Epidermal melanocyte (primary cell): Measurements from ENCODE around the gene GADD45B.

Experiments used
- DNase-seq: peaks from one replicate; pipeline ENCODE4 v3.0.0; 2011; ENCODE audit warnings: low spot score; ENCODE audit not compliant: insufficient read length

Gene GADD45B, protein sequence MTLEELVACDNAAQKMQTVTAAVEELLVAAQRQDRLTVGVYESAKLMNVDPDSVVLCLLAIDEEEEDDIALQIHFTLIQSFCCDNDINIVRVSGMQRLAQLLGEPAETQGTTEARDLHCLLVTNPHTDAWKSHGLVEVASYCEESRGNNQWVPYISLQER

DNA sequence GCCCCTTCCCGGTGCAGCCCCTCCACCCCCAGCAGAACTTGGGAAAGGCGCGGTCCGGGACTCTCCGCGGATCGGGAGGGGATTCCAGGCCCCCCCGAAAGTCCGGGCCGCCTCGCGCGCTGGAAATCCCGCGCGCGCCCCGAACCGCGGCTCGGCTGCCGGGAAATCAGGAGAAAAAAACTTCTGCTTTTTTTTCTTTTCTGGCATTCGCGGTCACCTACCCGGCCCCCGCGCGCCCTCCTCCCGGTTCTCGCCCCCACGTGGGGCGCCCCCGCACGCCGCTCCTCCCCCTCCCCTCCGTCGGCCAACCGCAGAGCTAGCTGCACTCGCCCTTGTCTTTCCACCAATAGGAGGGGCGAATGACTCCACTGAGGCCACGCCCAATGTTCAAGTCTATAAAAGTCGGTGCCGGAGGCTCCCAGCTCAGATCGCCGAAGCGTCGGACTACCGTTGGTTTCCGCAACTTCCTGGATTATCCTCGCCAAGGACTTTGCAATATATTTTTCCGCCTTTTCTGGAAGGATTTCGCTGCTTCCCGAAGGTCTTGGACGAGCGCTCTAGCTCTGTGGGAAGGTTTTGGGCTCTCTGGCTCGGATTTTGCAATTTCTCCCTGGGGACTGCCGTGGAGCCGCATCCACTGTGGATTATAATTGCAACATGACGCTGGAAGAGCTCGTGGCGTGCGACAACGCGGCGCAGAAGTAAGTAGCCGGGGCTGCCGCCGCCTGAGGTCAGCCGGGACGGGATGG is at the start of gene GADD45B:
Gene GADD45B, plus strand, starts transcription at position 426 of the 749 bp plus-strand sequence. Its CDS starts 232 bp downstream, at position 658.
- DNase-seq, result peak; percentile 99

DNA sequence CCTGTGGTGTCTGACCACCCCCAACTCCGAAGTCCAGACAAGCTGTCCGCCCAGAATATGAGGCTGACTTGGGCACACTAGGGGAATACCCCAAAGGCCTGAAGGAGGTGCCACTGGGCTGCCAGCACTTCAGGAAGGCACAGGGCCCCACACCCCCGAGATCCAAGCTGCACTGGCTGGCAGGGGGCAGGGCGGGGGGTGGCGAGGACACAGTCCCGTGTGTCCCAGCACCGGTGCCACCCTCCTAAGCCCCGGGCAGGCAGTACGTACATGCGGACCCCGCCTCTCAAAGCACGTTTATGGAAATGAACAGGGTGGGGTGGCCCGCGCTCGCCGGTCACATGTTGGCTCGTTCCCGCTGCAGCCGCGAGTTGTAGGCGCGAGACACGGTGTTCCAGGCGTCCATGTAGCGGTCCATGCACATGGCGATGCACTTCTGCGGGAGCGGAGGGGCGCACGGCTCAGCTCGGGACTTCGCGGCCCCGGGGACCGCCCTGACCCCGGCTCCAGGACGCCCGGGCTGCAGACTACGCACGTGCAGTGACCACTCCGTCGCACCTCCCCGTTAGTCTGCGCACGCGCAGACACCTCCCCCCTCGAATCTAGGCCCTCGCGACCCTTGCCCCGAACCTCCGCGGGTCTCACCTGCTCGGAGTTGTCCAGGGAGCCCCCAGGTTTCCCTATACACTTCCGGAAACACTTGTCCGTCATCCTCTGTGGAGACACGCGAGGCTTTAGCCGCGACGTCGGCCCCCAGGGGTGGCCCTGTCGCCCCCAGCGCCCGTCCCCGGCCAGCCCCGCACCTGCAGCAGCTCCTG is 49.1 kb upstream of the GADD45B start:
- DNase-seq, result peak; percentile 72

DNA sequence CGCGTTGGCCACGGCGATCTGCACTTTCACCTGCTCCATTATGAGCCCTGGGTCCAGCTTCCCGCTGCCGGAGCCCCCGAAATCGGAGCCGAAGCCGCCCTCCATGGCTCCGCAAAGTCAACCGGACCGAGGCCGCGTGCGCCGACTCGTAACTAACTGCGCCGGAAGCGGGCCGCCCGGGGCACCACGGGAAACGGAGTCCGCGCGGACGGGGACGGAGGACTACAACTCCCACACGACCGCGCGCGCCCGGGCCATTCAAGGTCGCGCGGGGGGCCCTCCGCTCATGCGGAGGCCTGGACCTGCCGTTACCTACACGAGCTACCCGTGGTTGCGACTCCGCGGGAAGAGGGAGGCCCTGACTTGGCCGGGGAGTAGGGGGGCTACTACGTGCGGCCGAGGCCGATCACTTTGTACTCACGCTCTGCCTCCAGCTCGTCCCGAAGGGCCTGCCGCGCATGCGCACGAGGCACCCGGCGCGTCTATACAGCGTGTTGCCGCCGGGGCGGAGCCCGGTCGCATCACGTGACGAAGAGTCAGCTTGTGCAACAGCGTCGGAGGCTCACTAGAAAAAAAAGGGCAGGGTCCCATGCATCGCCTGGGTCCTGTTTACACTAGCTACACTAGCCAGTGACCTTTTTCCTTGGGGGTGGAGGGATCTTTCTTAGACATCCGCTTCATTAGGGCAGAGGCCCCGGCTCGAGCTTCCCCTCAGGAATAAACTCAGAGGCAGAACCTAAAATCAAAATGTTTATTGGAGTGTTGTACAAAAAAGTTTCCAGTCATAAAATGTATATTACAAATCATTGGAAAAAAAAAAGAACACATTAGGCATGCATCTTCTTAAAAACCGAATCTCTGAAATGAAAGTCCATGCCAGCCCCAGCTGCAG is 48.3 kb upstream of the GADD45B start, which contains the start of gene TIMM13:
Gene TIMM13, minus strand, starts transcription at position 158 of the 892 bp plus-strand sequence. Its CDS starts 53 bp downstream, at position 105.
- peak; percentile 99 for DNase-seq

DNA sequence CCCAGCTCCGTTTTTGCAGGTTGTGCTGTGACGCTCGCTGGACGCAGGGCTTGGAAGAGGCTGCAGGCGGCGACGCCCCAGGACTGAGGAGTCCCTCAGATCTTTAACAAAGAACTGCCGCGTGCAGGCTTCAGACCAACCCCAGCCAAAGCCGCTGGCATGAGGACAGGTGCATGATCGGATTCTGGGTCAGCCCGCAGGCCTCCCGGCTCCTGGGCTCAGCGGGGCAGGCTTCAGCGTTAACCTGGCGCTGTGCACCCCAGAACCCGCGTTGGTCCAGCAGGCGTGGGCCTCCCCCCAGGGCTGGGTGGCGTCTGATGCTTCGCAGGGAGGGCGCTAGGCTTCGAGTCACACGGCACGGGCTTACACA is 47.6 kb upstream of the GADD45B start:
- no peak for DNase-seq

DNA sequence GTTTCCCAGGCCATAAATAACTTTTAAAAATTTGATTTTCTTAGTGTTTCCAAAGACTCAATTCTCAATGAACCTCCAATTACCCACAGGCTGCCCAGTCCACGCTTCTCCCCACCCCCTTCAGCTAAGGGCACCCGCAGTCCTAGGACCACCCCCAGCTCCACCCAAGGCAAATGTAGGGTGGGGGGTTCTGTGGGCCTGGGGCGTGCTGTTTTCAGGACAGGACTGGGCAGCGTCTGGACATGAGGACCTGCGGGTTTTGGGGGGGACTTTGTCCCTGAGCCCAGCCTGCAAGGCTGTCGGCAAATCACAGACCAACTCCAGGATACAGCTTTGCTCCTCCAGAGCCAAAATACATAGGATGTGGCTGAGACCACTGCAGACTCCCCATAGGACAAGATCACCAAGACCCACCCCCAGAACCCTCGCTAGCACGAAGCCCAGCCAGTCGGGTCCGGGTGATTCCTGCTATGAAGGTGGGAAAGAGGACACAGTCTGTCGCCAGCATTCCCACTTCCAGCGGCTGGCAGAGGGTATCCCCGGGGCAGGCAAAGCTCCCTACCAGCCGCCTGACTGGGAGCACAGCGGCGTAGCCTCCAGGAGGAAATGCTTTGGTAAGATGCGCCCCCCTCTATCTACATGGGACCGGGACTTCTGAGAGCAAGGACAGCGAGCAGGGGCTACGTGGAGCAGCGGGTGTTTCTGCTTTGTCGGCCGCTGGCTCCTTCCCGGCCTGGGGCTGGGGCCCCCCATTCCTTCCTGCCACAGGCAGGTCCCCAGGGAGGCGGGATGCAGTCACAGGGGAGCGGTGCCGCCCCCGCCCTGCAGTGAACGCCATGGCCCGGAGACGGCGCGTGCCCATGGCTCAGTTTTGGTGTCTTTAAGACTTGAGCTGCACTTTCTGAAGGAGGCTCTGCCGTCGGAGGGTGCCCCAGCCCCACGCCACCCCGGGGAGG is 46.9 kb upstream of the GADD45B start:
- no peak for DNase-seq

DNA sequence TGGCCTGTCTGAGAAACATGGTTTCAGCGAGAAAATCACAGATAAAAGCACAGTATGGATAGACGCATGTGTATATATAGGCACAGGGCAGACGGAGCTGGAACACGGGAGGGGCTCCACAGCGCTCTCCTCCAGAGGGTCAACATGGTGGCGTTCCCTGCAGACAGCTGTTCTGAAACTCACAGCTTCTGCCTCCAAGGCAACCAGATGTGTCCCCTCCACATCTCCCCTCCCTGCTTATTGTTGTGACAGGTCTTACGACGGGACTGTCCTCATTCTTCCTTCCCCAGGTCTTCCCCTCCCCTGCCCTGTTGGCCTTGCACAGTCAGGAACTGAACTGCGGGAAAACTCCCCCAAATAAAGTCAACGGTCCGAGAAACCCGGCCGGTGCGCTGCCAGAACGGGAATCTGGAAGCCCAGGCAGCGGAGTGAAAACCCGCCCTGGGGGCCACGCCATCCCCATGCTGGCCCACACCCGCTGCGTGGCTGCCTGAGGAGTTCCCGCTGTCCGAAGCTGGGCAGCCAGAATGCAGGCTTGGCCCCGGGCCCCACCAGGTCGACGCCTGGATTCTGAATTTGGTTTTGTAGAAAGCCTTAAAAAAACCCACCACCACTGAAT is 45.9 kb upstream of the GADD45B start:
- DNase-seq, result no peak

DNA sequence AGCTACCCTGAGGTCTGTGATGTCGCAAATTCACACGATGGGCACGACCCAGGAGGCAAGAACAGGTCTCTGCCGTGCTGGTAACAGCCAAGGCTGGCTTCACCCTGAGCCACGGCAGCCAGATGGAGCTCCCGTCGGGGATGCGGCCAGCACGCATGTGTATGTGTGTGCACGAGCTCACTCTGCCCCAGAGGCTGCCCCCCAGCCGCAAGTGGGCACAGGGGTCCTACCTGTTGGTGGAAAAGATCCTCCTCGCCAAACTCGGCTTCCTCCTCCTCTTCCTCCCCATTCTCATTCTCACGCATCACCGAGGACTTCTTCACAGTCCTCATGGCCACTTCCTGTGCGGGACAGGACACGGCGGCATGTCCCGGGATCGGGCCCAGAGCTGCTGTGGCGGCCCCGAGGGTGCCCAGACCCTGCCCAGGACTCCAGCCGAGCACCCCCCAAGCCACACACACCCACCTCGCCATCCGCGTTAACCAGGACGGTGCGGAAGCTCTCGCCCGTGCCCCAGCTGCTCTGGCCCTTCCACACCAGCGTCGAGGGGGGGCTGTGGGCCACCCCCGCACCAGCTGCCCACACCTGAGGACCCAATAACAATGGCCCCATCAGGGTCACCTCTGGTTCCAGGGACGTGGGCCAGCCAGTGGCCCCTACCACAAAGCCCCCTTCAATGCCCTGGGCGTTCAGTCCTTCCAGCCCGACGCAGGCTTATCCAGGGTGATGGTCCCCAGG is 44.4 kb upstream of the GADD45B start:
- no peak for DNase-seq

DNA sequence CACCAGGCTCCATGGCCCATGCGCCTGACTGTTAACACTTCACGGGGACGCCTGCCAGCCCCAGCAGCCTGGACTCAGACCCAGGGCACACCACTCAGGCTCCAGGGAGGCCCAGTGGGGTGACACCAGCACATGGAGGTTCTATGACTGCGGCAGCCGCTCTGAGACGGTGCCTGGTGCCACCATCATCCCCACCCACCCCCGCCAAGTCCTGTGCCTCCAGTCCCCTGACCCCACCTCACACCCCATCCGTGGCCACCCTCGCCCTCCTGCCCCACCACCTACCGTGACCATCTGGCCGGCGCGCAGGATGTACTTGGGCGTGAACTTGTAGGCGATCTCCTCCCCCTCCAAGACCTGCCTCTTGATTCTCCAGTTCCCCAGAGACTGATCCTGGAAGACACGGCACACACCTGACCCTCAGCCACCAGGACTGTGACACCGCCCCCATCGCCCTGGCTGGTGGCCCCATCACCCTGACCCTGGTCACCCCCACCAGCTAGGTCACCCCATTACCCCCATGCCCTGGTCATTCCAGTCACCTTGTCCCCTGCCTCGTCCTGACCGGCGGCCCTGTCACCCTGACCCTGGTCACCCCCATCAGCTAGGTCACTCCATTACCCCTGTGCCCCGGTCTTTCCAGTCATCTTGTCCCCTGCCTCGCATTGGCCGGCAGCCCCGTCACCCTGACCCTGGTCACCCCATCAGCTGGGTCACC is 43.6 kb upstream of the GADD45B start:
- DNase-seq, result no peak

DNA sequence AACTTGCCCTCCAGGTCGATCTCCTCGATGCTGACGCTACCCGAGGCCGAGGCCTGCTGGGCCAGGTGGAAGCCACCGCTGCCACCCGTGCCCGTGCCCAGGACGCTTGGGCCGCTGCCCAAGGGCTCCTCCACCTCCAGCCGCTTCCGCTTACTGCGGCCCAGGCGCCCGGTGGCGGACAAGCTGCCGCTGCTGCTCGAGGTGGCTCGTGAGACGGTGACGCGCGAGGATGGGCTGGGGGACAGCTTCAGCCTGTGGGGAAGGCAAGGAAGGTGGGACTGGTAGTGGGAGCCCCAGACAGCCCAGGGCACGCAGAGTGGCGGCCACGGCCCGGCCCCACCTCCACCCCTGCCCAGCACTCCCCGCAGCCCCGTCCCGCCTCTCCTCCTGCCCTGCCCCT is 42.1 kb upstream of the GADD45B start:
- DNase-seq, result no peak

DNA sequence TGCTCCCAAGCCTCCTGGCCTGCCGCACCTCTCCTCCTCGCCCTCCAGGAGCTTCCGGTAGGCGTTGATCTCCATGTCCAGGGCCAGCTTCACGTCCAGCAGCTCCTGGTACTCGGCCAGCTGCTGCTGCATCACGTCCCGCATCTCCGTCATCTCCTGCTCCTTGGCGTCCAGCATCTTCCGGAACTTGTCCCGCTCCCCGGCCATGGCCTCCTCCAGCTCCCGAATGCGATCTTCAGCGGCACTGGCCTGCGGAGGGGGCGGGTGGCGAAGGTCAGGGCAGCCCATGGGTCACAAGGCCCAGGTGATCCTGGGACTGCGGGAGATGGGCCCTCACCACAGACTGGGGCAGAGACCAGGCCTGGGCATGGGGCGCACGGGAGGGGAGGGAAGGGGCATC is 41.7 kb upstream of the GADD45B start:
- no peak for DNase-seq

DNA sequence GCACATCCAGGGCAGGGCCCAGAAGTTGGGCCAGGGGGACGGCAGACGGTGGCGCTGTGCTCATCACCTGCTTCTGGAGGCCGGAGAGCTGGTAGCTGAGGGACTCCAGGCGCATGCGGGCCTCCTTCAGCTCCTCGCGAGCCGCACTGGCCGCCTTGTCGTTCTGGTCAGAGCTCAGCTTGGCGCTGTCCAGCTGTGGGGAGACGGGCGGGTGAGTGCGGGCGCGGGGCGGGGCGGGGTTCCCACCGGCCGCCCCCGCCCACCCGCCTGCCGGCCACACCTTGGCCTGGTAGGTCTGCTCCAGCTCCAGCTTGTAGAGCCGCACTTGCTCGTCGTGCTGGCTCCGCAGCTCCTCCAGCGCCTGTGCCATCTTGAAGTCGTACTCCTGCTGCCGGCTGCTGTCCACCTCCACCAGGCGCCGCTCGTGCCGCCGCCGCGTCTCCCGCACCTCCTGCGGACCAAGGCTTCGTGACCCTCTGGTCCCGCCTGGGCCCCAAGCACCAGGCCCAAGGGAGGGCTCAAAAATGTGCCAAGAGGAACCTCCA is 41.1 kb upstream of the GADD45B start:
- no peak for DNase-seq

DNA sequence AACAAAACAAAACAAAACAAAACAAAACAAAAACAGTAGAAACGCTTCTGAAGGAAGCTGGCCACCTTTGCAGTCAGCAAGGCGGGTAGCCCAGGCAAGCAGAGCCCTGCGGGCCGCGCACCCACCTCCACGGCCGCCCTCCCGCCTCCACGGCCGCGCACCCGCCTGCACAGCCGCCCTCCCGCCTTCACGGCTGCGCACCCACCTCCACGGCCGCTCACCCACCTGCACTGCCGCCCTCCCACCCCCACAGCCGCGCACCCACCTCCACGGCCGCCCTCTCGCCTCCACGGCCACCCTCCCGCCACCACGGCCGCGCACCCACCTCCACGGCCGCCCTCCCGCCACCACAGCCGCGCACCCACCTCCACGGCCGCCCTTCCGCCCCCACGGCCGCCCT is 39.5 kb upstream of the GADD45B start:
- no peak for DNase-seq

DNA sequence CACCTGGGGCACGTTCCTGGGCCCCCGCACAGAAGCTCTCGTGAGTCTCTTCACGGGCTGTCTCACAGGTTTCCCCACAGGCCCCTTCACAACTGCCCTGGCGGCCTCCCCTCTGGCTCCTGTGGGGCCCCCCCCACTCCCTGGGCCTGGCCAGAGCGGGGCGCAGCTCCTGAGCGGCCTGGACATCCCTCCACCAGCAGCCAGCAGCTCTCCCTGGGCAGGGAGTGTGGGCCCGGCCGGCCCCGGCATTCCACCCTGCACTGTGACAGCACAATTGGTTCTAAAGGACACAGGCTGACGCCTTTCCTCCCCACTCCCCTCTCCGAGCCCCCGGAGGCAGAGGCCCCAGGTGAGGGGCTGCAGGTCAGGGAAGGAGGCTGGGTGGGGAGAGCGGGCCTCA is 39.0 kb upstream of the GADD45B start:
- no peak for DNase-seq

DNA sequence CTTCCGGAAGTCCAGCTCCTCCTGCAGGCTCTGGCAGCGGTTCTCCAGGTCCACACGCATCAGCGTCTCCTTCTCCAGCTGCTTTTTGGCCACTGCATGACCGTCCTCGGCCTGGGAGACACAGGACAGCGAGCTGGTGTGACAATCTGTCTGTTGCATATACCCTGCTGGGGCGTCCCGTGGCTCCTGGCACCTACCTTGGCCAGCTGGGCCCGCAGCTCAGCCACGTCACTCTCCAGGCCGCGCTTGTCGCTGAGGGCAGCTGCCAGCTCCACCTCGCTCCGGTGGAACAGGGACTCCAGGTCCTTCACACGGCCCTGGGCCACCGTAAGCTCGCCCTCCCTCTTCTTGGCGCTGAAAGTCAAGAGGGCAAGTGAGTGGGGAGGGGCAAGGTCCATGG is 37.7 kb upstream of the GADD45B start:
- no peak for DNase-seq

DNA sequence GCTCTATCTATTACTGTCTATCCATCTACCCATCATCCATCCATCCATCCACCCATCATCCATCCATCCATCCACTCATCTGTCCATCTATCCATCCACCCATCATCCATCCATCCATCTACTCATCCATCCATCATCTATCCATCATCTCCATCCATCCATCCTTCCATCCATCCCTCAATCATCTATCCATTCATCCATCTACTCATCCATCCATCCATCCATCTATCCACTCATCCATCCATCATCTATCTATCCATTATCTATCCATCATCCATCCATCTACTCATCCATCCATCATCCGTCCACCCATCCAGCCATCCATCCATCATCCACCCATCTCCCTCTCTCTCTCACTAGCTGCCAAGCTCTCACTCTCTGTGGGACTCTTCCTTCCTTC is 35.4 kb upstream of the GADD45B start:
- no peak for DNase-seq

DNA sequence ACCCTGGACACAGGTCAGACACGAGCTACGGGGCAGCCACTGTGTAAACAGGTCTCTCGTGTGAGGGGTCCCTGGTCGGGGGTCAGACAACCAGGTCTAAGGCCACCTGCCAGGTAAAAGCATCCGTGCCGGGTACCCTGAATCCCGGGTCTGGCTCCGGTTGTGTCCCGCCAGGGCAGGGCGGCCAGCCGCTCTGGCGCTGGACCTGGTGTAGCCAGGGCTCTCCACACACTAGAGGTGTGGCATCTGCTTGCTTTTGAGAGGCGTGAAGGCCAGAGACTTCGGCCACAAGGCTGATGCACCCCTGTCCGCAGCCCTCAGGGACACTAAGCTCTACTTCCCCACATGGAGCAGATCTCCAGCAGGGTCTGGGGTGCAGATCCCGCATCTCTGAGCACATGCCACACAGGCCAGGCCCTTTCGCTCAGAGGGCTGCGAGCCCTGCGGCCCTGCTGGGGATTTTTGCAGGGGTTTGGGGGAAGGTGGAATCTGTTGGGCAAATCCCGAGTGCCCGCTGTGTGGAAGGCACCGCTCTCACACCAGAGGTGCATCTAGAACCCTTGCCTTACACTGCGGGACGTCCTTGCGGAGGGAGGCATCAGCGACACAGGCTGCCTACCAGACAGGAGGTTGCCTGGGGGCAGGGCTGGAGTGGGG is 34.7 kb upstream of the GADD45B start:
- DNase-seq, result no peak

DNA sequence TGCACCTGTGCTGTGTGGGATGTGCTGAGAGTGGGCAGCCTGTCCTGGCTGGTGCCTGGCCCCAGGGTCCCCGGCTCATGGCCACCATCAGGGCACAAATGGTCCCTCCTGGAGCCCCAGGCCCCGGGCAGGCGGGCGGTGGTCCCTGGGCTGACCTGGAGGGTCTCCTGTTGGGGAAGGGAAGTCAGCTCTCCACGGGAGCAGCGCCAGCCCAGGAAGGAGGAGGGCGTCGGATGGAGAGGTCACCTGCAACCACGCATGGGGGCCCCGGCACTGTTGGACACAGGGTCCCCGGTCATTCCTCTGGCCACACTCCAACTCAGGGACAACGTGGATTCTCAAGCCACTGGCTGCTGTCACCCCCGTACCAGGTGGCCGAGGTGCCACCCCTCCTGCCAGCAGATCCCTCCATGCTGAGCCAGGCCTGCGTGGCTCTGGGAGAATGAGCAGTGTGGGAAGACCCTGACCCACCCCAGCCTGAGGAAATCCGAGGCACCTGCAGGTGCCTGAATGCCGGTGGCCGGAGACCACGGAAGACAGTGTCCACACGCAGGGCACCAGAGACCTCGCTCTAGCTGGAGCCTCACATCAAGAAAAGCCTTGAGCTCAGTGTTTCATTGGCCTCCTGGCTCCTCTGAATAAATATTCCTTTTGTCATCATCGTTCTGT is 32.7 kb upstream of the GADD45B start:
- DNase-seq, result no peak
